GM18498 (cell line): ENCODE data around the gene SPON1.
"Not testable (repeated sequence)": the region's sequence is repeated elsewhere in the genome, so short reads cannot be mapped to it uniquely, and the experiment has no call there.

Experiments used
- ATAC-seq: cut with Tn5 transposase; IDR thresholded peaks from one replicate; pipeline ENCODE4 v1.9.1; 2021; ENCODE audit warnings: mild to moderate bottlenecking, moderate library complexity; ENCODE audit not compliant: unreplicated experiment

SPON1 gene

GRCh38 chr11:14075118-14076078 lies 112.9 kb downstream of the SPON1 start:
- no peak for ATAC-seq

GRCh38 chr11:14079011-14079410 lies 116.5 kb downstream of the SPON1 start:
- ATAC-seq, result no peak

GRCh38 chr11:14079797-14080196 lies 117.3 kb downstream of the SPON1 start:
- ATAC-seq, result no peak

DNA sequence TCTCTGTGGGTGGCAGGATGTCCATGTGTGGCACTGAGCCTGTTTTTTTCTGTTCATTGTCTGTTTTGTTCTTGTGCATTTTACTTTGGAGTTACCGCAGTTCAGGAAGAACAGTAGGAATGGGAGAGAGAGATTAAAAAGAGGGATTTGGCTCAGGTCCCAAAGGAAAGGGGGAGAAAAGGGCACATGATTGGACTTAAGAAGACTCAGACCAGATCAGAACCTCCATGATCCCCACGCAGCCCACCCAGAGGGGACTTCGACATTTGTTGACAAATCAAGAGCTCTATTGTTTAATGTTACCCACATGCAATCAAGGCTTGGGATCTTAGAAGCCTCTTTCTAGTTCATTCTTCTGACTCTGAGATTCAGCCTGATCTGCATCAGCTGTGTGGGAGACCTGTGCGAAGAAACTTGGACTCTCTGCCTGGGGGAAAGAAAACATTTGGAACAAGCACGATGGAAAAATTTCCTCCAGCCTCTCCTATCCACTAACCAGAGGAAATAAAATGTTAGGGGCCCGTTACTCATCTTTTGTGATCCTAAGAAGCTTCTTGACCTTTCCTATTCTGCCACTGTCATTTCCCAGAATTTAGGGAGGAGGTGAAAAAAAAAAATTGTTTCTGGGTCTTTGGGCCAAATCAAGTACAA lies 119.2 kb downstream of the SPON1 start:
- ATAC-seq, result no peak

- ATAC-seq, result no peak
These were observed 119.8 kb downstream of the SPON1 start for GRCh38 chr11:14082338-14082737.

GRCh38 chr11:14088861-14089260 lies 126.3 kb downstream of the SPON1 start:
- not testable (repeated sequence) for ATAC-seq

GRCh38 chr11:14089690-14090462 lies 127.4 kb downstream of the SPON1 start:
- no peak for ATAC-seq

- not testable (repeated sequence) for ATAC-seq
These were observed 128.1 kb downstream of the SPON1 start for GRCh38 chr11:14090631-14091030.

GRCh38 chr11:14093065-14093464 lies 130.5 kb downstream of the SPON1 start:
- ATAC-seq, result no peak

- no peak for ATAC-seq
These were observed 132.0 kb downstream of the SPON1 start for GRCh38 chr11:14094481-14095037.

DNA sequence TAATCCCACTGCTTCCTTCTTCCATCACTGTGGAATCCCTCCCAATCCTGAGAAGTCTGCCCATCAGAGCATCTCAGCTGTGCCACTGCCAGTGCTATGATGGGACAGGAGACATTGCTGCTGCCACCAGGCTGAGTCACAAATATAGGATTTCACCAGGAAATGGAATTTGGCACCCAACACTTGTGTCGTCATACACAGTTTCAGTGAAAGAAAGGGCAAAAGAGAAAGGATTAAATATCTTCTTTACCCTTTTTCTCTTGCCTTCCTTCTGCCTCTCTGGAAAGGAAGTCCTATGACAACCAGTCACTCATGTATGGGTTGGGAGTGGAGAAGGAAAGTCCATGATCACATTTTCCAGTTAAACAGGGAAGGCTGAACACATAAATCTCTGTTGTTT lies 133.4 kb downstream of the SPON1 start:
- ATAC-seq, result no peak

GRCh38 chr11:14096606-14097005 lies 134.1 kb downstream of the SPON1 start:
- ATAC-seq, result no peak

DNA sequence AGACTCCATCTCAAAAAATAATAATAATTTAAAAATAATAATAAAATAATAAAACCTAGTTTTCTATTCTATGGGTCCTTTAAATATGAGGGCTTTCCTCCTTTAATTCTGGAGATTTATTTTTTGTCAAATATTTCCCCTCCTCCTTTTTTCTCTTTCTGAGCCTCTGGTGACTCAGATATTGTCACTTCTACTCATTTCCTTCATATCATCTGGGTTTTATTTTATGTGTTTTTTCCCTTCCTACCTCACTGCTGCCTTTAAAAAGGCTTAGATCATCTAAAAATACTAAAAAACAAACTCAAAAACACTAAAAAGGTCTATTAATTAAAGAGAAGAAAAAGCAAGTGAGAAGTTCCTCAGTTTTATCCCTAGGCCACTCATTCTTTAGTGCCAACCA lies 138.9 kb downstream of the SPON1 start:
- no peak for ATAC-seq

DNA sequence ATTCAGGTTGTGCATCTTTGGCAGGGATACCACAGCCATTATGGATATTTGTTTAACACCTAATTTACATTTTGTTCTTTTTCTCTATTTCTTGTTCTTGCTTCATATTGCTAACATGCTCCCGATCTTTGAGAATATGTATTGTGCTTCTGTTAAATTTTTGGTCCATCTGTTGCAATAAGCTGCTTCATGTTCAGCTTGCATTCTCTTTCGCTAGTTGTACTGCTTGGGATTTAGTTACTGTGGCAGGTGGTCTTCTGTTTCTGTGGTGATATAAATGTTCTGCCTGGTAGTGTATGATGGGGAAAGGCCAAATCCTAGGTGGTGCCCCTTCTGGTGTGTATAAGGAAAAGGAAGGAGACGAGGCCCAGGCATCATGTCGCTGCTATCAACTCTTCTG lies 140.2 kb downstream of the SPON1 start:
- ATAC-seq, result no peak

- no peak for ATAC-seq
These were observed 142.9 kb downstream of the SPON1 start for GRCh38 chr11:14105446-14105845.

- ATAC-seq, result no peak
These were observed 144.0 kb downstream of the SPON1 start for GRCh38 chr11:14106303-14107049.

GRCh38 chr11:14107050-14107430 lies 144.5 kb downstream of the SPON1 start:
- no peak for ATAC-seq

- ATAC-seq, result no peak
These were observed 147.2 kb downstream of the SPON1 start for GRCh38 chr11:14109742-14110141.

- no peak for ATAC-seq
These were observed 148.1 kb downstream of the SPON1 start for GRCh38 chr11:14110629-14111028.

DNA sequence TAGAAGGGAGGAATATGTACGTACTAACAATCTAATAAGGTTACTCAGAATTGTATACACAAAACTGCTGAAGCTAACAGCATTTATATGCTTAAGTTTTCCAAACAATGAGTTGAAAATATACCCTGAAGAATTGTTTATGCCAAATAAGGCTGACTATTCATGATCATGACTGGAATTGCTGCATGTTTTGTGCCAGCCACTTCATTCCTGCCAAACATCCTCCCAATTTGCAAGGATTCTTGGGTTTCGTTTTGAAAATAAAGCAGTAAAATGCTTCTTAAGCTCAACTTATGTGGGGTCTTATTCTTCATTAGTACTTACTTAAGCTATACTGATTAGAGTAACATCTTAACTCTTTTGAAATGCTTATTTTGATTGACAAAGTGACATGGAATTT lies 149.0 kb downstream of the SPON1 start:
- no peak for ATAC-seq
